ENCODE measurements around the gene AK4. TPM values are rescaled to one million over a fixed set of nuclear protein-coding genes. Genes with fewer than 3 reads are reported as not detected.
"Not testable (repeated sequence)": the region's sequence is repeated elsewhere in the genome, so short reads cannot be mapped to it uniquely, and the experiment has no call there.

The AK4 gene
- total and polyA plus RNA-seq, 8 donors = 0.68 to 5.8 (median 1.8) TPM

GRCh38 chr1:65109487-65109886, 38.5 kb upstream of the AK4 start:
- 69 to 72% methylated on average over 4 of the region's 4 CpGs for WGBS, 2 donors
- DNase-seq = no peak

GRCh38 chr1:65112811-65113210, 35.2 kb upstream of the AK4 start:
- FAIRE-seq (no peak), ATAC-seq (no peak), DNase-seq (no peak)
- Histone ChIP-seq H3K4me3 (no peak overlapping the region), H3K27me3 (no peaks in the 10 kb centered on the region), H3K9me3 (no peaks in the 10 kb centered on the region), H3K36me3 (no peaks in the 10 kb centered on the region), H3K4me1 (peaks cover 0 to 4% (median 0%) of the 10 kb centered on the region in 3 donors), H3K27ac (no peak overlapping the region)
- intact Hi-C loops (cut with DNase I) = no loop called here
- no peak for TF ChIP-seq CTCF (IDR thresholded peaks at IDR 0.05)
- 80 to 86% methylated on average over 3 of the region's 3 CpGs for whole genome bisulfite sequencing, 2 donors

More at GRCh38 chr1:65109487-65109886, 38.5 kb upstream of the AK4 start:
- no peak overlapping the region for H3K27ac ChIP-seq
- TF ChIP-seq CTCF (IDR thresholded peaks at IDR 0.05) = no peak
- intact Hi-C loops (cut with DNase I) = no loop called here
- no peaks in the 10 kb centered on the region for H3K27me3 ChIP-seq
- peaks cover 0 to 4% (median 0%) of the 10 kb centered on the region in 3 donors for H3K4me1 ChIP-seq
- FAIRE-seq = no peak
- ATAC-seq = no peak
- H3K36me3 ChIP-seq = no peaks in the 10 kb centered on the region
- H3K9me3 ChIP-seq = no peaks in the 10 kb centered on the region
- H3K4me3 ChIP-seq = no peak overlapping the region

GRCh38 chr1:65113298-65113697, 34.7 kb upstream of the AK4 start:
- peaks cover 0 to 4% (median 0%) of the 10 kb centered on the region in 3 donors for H3K4me1 ChIP-seq
- intact Hi-C loops (cut with DNase I) = no loop called here
- no peak for ATAC-seq
- 25 to 32% methylated on average over 2 of the region's 2 CpGs for WGBS, 2 donors
- no peak overlapping the region for H3K27ac ChIP-seq
- no peaks in the 10 kb centered on the region for H3K27me3 ChIP-seq
- H3K9me3 ChIP-seq = no peaks in the 10 kb centered on the region
- H3K36me3 ChIP-seq = no peaks in the 10 kb centered on the region
- TF ChIP-seq CTCF (IDR thresholded peaks at IDR 0.05) = no peak
- no peak overlapping the region for H3K4me3 ChIP-seq
- FAIRE-seq = no peak
- no peak for DNase-seq

GRCh38 chr1:65114322-65114721, 33.7 kb upstream of the AK4 start:
- H3K27ac ChIP-seq = no peak overlapping the region
- intact Hi-C loops (cut with DNase I) = no loop called here
- FAIRE-seq = no peak
- WGBS, 2 donors = 55 to 70% methylated on average over 4 of the region's 4 CpGs
- H3K36me3 ChIP-seq = no peaks in the 10 kb centered on the region
- no peaks in the 10 kb centered on the region for H3K4me1 ChIP-seq
- no peak for DNase-seq
- no peak for ATAC-seq
- H3K9me3 ChIP-seq = no peaks in the 10 kb centered on the region
- H3K4me3 ChIP-seq = no peak overlapping the region
- no peak for TF ChIP-seq CTCF (IDR thresholded peaks at IDR 0.05)
- H3K27me3 ChIP-seq = no peaks in the 10 kb centered on the region

- WGBS, 2 donors = 68 to 76% methylated on average over 4 of the region's 4 CpGs
- no peaks in the 10 kb centered on the region for H3K4me1 ChIP-seq
- no peak for FAIRE-seq
- no peak for ATAC-seq
- no peak overlapping the region for H3K4me3 ChIP-seq
- intact Hi-C loops (cut with DNase I) = no loop called here
- H3K9me3 ChIP-seq = no peaks in the 10 kb centered on the region
- H3K36me3 ChIP-seq = no peaks in the 10 kb centered on the region
- no peak for DNase-seq
- H3K27me3 ChIP-seq = no peaks in the 10 kb centered on the region
- no peak overlapping the region for H3K27ac ChIP-seq
- TF ChIP-seq CTCF (IDR thresholded peaks at IDR 0.05) = no peak
Observed at GRCh38 chr1:65119951-65120350, 28.1 kb upstream of the AK4 start.

- H3K27me3 ChIP-seq; intact Hi-C loops (cut with DNase I); H3K4me3 ChIP-seq; ATAC-seq; H3K4me1 ChIP-seq; DNase-seq; H3K9me3 ChIP-seq; FAIRE-seq; H3K27ac ChIP-seq; H3K36me3 ChIP-seq: not testable (repeated sequence)
- WGBS, 2 donors = 93 to 97% methylated on average over 4 of the region's 4 CpGs
Observed at GRCh38 chr1:65129104-65129503, 18.9 kb upstream of the AK4 start.

Data from pancreas (tissue), 10 donors.